Choroid plexus epithelial cell (primary cell): Measurements from ENCODE around the gene GPR39.

Source experiments
- DNase-seq: peaks from one replicate; pipeline ENCODE4 v3.0.0-alpha.2; 2010; ENCODE audit warnings: low read depth
- H3K4me3 ChIP-seq: 2 replicates; pipeline ENCODE4 v1.5.1; 2011; ENCODE audit warnings: low read depth, mild to moderate bottlenecking, control low read depth, low read length, moderate library complexity
- TF ChIP-seq, protein P1 (sequence below): conservative IDR thresholded peaks from 2 replicates; pipeline ENCODE4 v1.5.1; 2011; ENCODE audit warnings: low read depth, mild to moderate bottlenecking, control low read depth, inconsistent platforms, low read length, moderate library complexity

The GPR39 gene

GRCh38 chr2:132599556-132599955 is 183.0 kb downstream of the GPR39 start:
- DNase-seq = no peak
- no peak overlapping the region for H3K4me3 ChIP-seq
- TF ChIP-seq, protein P1, sequence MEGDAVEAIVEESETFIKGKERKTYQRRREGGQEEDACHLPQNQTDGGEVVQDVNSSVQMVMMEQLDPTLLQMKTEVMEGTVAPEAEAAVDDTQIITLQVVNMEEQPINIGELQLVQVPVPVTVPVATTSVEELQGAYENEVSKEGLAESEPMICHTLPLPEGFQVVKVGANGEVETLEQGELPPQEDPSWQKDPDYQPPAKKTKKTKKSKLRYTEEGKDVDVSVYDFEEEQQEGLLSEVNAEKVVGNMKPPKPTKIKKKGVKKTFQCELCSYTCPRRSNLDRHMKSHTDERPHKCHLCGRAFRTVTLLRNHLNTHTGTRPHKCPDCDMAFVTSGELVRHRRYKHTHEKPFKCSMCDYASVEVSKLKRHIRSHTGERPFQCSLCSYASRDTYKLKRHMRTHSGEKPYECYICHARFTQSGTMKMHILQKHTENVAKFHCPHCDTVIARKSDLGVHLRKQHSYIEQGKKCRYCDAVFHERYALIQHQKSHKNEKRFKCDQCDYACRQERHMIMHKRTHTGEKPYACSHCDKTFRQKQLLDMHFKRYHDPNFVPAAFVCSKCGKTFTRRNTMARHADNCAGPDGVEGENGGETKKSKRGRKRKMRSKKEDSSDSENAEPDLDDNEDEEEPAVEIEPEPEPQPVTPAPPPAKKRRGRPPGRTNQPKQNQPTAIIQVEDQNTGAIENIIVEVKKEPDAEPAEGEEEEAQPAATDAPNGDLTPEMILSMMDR = no peak

- TF ChIP-seq, protein P1 = no peak
- no peak for DNase-seq
- no peak overlapping the region for H3K4me3 ChIP-seq
Observed at GRCh38 chr2:132604561-132604960, 188.0 kb downstream of the GPR39 start.

DNA sequence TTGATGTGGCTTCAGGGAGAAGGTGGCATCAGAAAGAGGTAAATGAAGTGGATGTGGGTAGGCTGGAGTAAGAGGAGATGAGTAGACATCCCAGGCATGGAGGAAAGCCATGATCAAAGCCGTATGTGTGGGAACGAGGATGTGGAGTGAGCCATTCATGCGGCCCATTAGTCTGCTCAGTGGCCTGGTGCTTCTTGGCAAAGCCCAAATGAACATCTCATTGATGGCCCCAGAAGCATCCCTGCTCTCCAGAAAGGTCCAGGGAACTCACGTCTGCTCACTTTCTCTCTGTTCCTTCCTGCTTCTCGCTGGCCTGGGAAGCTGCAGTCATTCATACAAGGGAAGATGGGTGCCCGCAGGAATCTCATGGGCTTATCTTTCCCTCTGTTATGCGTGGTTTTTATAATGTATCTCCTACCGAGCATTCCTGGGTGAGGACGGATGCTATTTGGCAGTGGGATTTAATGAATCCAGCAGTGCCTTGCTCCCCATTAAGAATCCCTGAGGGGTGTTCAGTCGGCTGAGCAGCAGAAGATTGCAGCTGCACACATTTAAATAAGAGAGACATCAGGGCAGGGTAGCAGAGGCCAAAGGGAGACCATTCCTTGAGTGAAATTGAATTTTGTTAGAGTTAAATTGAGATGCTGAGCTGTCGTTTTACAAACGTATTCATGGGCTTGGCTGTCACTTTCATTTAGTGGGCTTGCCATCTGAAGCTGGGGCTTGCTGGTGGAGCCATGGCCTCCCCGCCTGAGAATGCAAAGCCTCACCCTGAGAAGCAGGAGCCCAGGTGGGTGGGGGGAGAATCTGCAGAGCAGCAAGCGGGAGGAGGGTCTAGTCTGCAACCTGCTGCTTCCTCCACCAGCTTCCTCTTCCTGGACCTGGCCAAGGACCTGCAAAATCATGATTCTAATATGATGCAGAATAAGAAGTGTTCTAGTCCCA is 188.9 kb downstream of the GPR39 start:
- H3K4me3 ChIP-seq = no peak overlapping the region
- DNase-seq = no peak
- TF ChIP-seq, protein P1 = no peak

DNA sequence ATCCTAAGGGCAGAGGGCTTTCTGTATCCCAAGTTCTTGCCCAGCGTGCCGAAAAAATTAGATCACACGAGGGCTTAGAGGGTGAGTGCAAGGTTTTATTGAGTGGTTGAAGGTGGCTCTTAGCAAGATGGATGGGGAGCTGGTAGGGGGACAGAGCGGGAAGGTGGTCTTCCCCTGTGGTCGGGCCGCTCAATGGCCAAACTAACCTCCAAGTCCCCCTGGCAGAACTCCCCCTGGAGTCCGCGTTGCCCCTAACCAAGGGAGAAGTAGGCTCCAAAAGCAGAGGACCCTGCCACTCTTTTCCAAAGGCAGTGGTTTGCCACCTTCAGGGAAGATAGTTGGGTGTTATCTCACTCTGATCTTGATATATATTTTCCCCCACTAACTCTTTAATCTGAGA is 190.0 kb downstream of the GPR39 start:
- DNase-seq = no peak
- TF ChIP-seq, protein P1 = no peak
- no peak overlapping the region for H3K4me3 ChIP-seq

DNA sequence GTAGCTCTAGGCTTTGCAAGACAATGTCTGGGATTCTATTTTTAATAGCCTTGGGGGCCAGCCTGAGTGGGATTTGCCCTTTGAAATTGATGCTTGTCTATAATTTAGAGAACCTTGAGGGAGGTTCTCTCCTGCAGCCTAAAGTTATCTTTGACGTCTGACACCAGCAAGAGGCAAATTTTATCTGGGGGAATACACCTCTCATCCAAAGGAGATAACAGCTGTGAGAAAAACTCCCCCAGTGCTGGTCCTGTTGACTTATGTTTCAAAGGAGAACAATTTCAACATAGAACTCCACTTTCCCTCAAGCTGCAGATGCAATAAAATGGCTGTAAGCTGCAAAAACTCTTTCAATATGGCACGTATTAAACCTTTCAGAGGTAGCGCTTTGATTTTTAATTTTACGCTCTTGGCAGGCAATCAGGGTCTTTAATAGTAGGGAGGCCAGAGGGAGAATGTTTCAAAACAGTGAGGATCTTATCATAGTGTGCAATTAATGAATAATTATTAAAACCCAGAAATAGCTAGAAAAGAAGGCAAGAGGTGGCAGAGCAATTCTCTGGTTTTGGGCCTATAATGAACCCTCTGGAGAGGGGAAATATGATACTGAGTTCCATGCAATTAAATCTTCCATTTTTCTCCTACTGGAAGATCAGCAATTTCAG is 191.0 kb downstream of the GPR39 start:
- TF ChIP-seq, protein P1 = no peak
- no peak overlapping the region for H3K4me3 ChIP-seq
- no peak for DNase-seq

DNA sequence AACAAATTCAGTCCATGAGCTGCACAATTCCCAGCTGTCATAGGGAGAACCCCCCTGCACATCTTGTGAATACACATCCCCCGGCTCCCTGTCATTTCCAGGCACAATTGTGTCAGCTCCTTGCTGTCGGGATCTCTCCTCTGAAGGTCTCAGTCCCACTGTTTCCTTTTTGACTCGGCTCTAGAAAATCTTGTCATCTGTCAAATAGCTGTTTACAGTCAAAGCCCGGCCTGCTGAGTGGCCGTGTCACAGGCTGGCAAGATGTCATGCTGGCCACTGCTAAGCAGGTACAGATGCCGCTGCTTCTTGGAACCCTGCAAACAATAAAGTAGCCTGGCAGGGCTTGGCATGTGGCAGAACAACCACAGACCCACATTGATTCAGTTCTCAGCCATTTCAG is 191.7 kb downstream of the GPR39 start:
- DNase-seq = no peak
- TF ChIP-seq, protein P1 = no peak
- H3K4me3 ChIP-seq = no peak overlapping the region
